A549 (cell line): ENCODE data around the gene DNAJB7. TPM values are rescaled to one million over a fixed set of nuclear protein-coding genes. Genes with fewer than 3 reads are reported as not detected.

Source experiments
- ATAC-seq, 2 experiments: fragments of 200-7000 bp in 1 of 2; fragments of >200 bp in 1 of 2; cut with Nextera tagmentation in 1 of 2; cut with Tn5 transposase in 1 of 2; 3 replicates each; pipeline versions ENCODE4 v1.8.0 to v1.9.1; 2018 to 2020; ENCODE audit warnings: mild to moderate bottlenecking in 1 of 2, moderate library complexity in 1 of 2
- CTCF ChIA-PET: fragments of 300-600 bp; sonication (Branson Sonifier 250); formaldehyde crosslinking; extraction: SDS; loops from one replicate; lab custom pipeline; 2021; ENCODE audit warnings: antibody characterized with exemption, inconsistent platforms; lab: Yijun Ruan, JAX
- POLR2A ChIA-PET: fragments of 350-600 bp; formaldehyde crosslinking; extraction: SDS; loops from one replicate; lab custom pipeline; 2021; ENCODE audit warnings: antibody characterized with exemption, inconsistent platforms; lab: Yijun Ruan, JAX
- DNase-seq, 2 experiments: peaks; one replicate each; pipeline versions ENCODE4 v3.0.0 to v3.0.0-alpha.2; 2011 to 2016; ENCODE audit warnings: low read depth in 1 of 2, low spot score in 1 of 2
- FAIRE-seq: peaks from 2 replicates; lab custom pipeline; 2011; peaks lifted over from hg19 to GRCh38; lab: Jason Lieb, UNC
- H3K27ac ChIP-seq, 2 experiments: fragments of >200 bp; sonication (Bioruptor Twin); formaldehyde crosslinking; 3 replicates each; pipeline ENCODE4 v1.5.1; 2016 to 2017
- H3K4me1 ChIP-seq: fragments of >200 bp; sonication (Bioruptor Twin); formaldehyde crosslinking; 3 replicates; pipeline ENCODE4 v1.6.1; 2016
- H3K4me2 ChIP-seq: fragments of >200 bp; sonication (Bioruptor Twin); formaldehyde crosslinking; 3 replicates; pipeline ENCODE4 v1.6.1; 2016
- H3K4me3 ChIP-seq: fragments of >200 bp; sonication (Bioruptor Twin); formaldehyde crosslinking; 3 replicates; pipeline ENCODE4 v1.5.1; 2016
- H3K9me3 ChIP-seq: fragments of >200 bp; sonication (Bioruptor Twin); formaldehyde crosslinking; 3 replicates; pipeline ENCODE4 v1.6.1; 2016
- BHLHE40 ChIP-seq: IDR thresholded peaks from 2 replicates; pipeline ENCODE4 v1.6.1; 2012; ENCODE audit warnings: low read depth, low read length, inconsistent platforms
- CHD2 ChIP-seq: fragments of 150-350 bp; IDR thresholded peaks from 2 replicates; pipeline ENCODE4 v1.6.1; 2014; ENCODE audit warnings: low read length; ENCODE audit not compliant: partially characterized antibody
- CTCF ChIP-seq: fragments of >200 bp; sonication (Bioruptor Twin); formaldehyde crosslinking; IDR thresholded peaks from 3 replicates; pipeline ENCODE4 v1.5.1; 2016
- E2F6 ChIP-seq: IDR thresholded peaks from 2 replicates; pipeline ENCODE4 v1.6.1; 2012; ENCODE audit warnings: low read depth, borderline replicate concordance
- EHF ChIP-seq: fragments of 250-450 bp; sonication (Bioruptor Pico); IDR thresholded peaks from 2 replicates; pipeline ENCODE4 v1.5.0; 2020; ENCODE audit warnings: mild to moderate bottlenecking
- EHMT2 ChIP-seq: fragments of 200-600 bp; sonication (generic); IDR thresholded peaks from 2 replicates; pipeline ENCODE4 v1.6.1; 2016; ENCODE audit warnings: antibody characterized with exemption, low read depth, mild to moderate bottlenecking, moderate library complexity
- ESRRA ChIP-seq: fragments of 150-350 bp; IDR thresholded peaks from 2 replicates; pipeline ENCODE4 v1.6.1; 2014; ENCODE audit warnings: mild to moderate bottlenecking, low read length, borderline replicate concordance
- GATA3 ChIP-seq: IDR thresholded peaks from 2 replicates; pipeline ENCODE4 v1.6.1; 2012; ENCODE audit warnings: borderline replicate concordance
- HOXA7 ChIP-seq: fragments of 250-450 bp; sonication (Bioruptor Pico); IDR thresholded peaks from 2 replicates; pipeline ENCODE4 v1.5.0; 2020; ENCODE audit warnings: mild to moderate bottlenecking, moderate library complexity
- KDM5A ChIP-seq: fragments of 200-600 bp; sonication (generic); IDR thresholded peaks from 2 replicates; pipeline ENCODE4 v1.6.1; 2016; ENCODE audit warnings: antibody characterized with exemption, mild to moderate bottlenecking
- NFE2L2 ChIP-seq: fragments of 150-350 bp; conservative IDR thresholded peaks from 2 replicates; pipeline ENCODE4 v1.6.1; 2014; ENCODE audit warnings: low read length
- NPAS2 ChIP-seq: fragments of 250-450 bp; sonication (Bioruptor Pico); IDR thresholded peaks from 2 replicates; pipeline ENCODE4 v1.8.0; 2022; ENCODE audit warnings: mild to moderate bottlenecking, moderate library complexity, borderline replicate concordance
- NR3C1 ChIP-seq: fragments of >200 bp; sonication (Bioruptor Twin); formaldehyde crosslinking; IDR thresholded peaks from 3 replicates; pipeline ENCODE4 v1.6.1; 2017
- RARB ChIP-seq: fragments of 250-450 bp; sonication (Bioruptor Pico); IDR thresholded peaks from 2 replicates; pipeline ENCODE4 v1.8.0; 2021; ENCODE audit warnings: mild to moderate bottlenecking, moderate library complexity
- SREBF2 ChIP-seq: fragments of 450-650 bp; IDR thresholded peaks from 2 replicates; pipeline ENCODE4 v1.6.1; 2014; ENCODE audit warnings: mild to moderate bottlenecking, moderate library complexity
- TP53 ChIP-seq: fragments of 250-450 bp; sonication (Bioruptor Pico); IDR thresholded peaks from 2 replicates; pipeline ENCODE4 v1.5.0; 2021; ENCODE audit warnings: mild to moderate bottlenecking, moderate library complexity
- ZSCAN20 ChIP-seq: fragments of 250-450 bp; sonication (Bioruptor Pico); IDR thresholded peaks from 2 replicates; pipeline ENCODE4 v1.8.0; 2022; ENCODE audit warnings: mild to moderate bottlenecking, moderate library complexity
- WGBS: methylation state at CpG from one replicate; pipeline ENCODE4 v1.1.6; 2017; ENCODE audit errors: missing lambda C conversion rate; 5-methylcytosine and 5-hydroxymethylcytosine counted together
- polyA minus RNA-seq: library from RNA; depleted of rRNA, polyadenylated mRNA; stranded (reverse); fragments of >200 nt; gene quantifications from 2 replicates; pipeline ENCODE4 v1.2.3, GENCODE V29; 2011; rRNA and poly(A)+ RNA removed
- polyA plus RNA-seq, 4 experiments: library from polyadenylated mRNA; depleted of rRNA in 3 of 4; stranded (reverse); fragments of >200 nt; fragmentation: RNase III in 1 of 4; extraction: RNeasy Plus Mini Kit Qiagen cat#74134 plus additional on column Dnase treatment in 1 of 4; gene quantifications; 2 replicates in 3 of 4; 3 replicates in 1 of 4; pipeline ENCODE4 v1.2.3, GENCODE V29; 2011 to 2017
- TF ChIP-seq, protein P1 (sequence below): fragments of 250-450 bp; sonication (Bioruptor Pico); IDR thresholded peaks from 2 replicates; pipeline ENCODE4 v1.5.0; 2020; ENCODE audit warnings: low read depth, mild to moderate bottlenecking, moderate library complexity

Gene DNAJB7
- polyA plus RNA-seq (2011; rRNA removed) (not detected in 2 replicates), polyA plus RNA-seq (2017; fragmentation: RNase III; extraction: RNeasy Plus Mini Kit Qiagen cat#74134 plus additional on column Dnase treatment) (not detected in 3 replicates), polyA minus RNA-seq (not detected in 2 replicates)
- polyA plus RNA-seq (2012; cell fraction: cytosol; rRNA removed): not detected in 2 replicates
- not detected in 2 replicates for polyA plus RNA-seq (2012; cell fraction: nucleus; rRNA removed)

DNA sequence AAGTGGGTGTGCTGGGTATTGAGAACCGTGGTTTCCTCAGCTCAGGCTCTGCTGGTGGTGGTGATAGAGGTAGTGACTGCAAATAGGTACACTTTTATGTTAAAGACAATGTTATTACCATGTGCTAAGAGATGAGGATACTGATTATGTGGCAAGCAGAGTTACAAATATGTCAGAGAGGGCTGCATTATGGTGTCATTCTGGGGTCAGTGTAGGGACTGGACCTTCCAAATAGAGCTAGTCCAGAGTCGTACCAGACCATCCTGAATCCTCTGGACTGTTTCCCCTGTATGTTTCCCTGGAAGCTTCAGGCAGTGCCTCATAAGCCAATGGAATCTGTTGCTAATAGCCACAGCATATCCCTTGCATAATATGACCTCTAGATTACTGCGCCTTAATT, at the start of gene DNAJB7:
Gene DNAJB7, minus strand, starts transcription at position 101 of the 400 bp plus-strand sequence. CDS start 119 bp downstream, outside the sequence.
- whole genome bisulfite sequencing: 84% methylated on average over 3 of the region's 3 CpGs
- Histone ChIP-seq H3K27ac (no peak within 1 kb of the TSS), H3K4me3 (no peak within 1 kb of the TSS), H3K9me3 (no peaks in the 10 kb centered on the region), H3K4me2 (no peak within 1 kb of the TSS), H3K4me1 (peaks cover 11% of the 10 kb centered on the region; the same call in 2 of the 3 replicates)
- no peak for TF ChIP-seq NFE2L2
- no peak for TF ChIP-seq SREBF2
- no peak for TF ChIP-seq CTCF
- no peak for TF ChIP-seq KDM5A
- POLR2A ChIA-PET: no interaction called here
- DNase-seq (no peak), ATAC-seq (no peak), FAIRE-seq (no peak)
- CTCF ChIA-PET: interaction anchor here (0.8 kb wide), 1 partner anchor 43 kb away, joined by 3 read pairs; the partner anchor contains the start of gene SLC25A17

GRCh38 chr22:40908895-40909294, 47.0 kb upstream of the DNAJB7 start:
- Histone ChIP-seq H3K4me1 (no peaks in the 10 kb centered on the region), H3K27ac (no peak overlapping the region), H3K4me3 (no peak overlapping the region), H3K4me2 (no peak overlapping the region), H3K9me3 (no peaks in the 10 kb centered on the region)
- FAIRE-seq: no peak
- 96% methylated on average over 6 of the region's 6 CpGs for WGBS
- CTCF ChIA-PET: interaction anchor here (1.9 to 2.2 kb wide), 2 partner anchors 9 to 14 kb away, joined by 5 to 7 read pairs; no protein-coding TSS in a partner anchor
- no peak for DNase-seq
- ATAC-seq: no peak
- POLR2A ChIA-PET: no interaction called here
- TF ChIP-seq NPAS2: no peak
- TF ChIP-seq SREBF2: no peak
- no peak for TF ChIP-seq CHD2
- no peak for TF ChIP-seq ZSCAN20
- TF ChIP-seq EHF: no peak
- no peak for TF ChIP-seq E2F6
- no peak for TF ChIP-seq EHMT2
- TF ChIP-seq KDM5A: no peak
- TF ChIP-seq, protein P1, sequence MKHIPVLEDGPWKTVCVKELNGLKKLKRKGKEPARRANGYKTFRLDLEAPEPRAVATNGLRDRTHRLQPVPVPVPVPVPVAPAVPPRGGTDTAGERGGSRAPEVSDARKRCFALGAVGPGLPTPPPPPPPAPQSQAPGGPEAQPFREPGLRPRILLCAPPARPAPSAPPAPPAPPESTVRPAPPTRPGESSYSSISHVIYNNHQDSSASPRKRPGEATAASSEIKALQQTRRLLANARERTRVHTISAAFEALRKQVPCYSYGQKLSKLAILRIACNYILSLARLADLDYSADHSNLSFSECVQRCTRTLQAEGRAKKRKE (CRISPR knock-in tag): no peak
- no peak for TF ChIP-seq BHLHE40
- no peak for TF ChIP-seq RARB (CRISPR knock-in tag)
- no peak for TF ChIP-seq CTCF
- no peak for TF ChIP-seq TP53
- no peak for TF ChIP-seq NR3C1
- no peak for TF ChIP-seq ESRRA
- no peak for TF ChIP-seq HOXA7

DNA sequence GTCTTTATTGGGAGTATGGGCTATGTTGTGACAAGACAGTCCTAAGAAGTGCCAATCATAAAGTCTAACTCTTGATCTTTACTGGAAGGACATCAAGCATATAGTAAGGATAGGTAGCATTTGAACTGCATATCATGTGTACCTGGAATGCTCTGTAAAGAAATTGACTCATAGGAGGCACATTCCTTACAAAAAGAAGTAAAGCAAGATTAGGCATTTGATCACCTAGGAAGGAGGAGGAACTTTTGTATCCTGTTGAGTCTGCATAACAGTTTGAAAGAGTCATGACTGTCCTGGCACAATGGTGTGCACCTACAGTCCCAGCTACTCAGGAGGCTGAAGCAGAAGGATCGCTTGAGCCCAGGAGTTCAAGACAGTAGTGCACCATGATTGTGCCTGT, 42.2 kb upstream of the DNAJB7 start:
- ATAC-seq: no peak
- H3K4me1 ChIP-seq: no peaks in the 10 kb centered on the region
- H3K9me3 ChIP-seq: no peaks in the 10 kb centered on the region
- 100% methylated on average over 1 of the region's 1 CpG for WGBS
- H3K4me3 ChIP-seq: no peak overlapping the region
- H3K4me2 ChIP-seq: no peak overlapping the region
- no peak overlapping the region for H3K27ac ChIP-seq
- no peak for TF ChIP-seq GATA3
- no peak for DNase-seq
- CTCF ChIA-PET: interaction anchor here (1.2 kb wide), 1 partner anchor 19 kb away, joined by 4 read pairs; no protein-coding TSS in a partner anchor
- POLR2A ChIA-PET: no interaction called here
- no peak for FAIRE-seq
